ENCODE measurements around the gene UBE2O. TPM values are rescaled to one million over a fixed set of nuclear protein-coding genes. Genes with fewer than 3 reads are reported as not detected.

UBE2O gene
- total RNA-seq, 1 donor from 2014 or later: 31.1 TPM

DNA sequence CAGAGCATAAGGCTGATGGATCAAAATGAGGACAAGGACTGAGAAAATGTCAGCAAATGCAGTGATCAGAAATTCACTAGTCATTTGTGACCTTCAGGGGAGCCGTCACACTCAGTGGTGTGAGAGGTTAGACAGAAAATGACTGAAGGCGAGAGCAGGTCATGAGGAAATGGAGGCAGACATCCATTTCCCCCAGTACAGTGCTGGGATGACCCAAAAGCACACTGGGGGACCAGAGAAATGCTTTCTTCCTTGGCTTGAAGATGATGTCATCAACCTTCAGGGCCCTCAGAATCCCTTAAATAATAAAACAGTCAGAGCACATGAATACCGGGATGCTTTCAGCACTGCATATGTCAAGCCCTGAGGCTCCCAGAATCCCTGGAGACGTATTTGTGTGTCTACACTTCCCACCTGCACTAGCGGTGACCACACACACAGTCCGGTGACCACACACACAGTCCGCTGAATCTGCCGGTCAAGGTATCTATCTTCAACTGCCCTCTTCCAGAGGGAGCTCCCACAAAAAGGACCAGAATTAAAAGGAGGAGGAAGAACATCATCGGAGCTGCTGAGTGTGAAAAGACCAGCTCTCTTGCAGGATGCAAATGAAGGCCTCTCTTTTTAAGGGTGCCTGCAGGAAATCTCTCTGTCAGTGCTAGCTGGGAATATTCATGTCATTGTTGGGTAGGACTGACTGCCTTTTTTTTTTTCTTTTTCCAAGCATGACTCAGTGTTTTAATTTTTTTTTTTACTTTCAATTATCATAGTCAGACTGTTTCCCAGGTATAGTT lies 8.2 kb downstream of the UBE2O start:
- DNase-seq (ENCODE audit: low spot score): peak; percentile 17
- intact Hi-C loops (cut with DNase I): no loop called here

DNA sequence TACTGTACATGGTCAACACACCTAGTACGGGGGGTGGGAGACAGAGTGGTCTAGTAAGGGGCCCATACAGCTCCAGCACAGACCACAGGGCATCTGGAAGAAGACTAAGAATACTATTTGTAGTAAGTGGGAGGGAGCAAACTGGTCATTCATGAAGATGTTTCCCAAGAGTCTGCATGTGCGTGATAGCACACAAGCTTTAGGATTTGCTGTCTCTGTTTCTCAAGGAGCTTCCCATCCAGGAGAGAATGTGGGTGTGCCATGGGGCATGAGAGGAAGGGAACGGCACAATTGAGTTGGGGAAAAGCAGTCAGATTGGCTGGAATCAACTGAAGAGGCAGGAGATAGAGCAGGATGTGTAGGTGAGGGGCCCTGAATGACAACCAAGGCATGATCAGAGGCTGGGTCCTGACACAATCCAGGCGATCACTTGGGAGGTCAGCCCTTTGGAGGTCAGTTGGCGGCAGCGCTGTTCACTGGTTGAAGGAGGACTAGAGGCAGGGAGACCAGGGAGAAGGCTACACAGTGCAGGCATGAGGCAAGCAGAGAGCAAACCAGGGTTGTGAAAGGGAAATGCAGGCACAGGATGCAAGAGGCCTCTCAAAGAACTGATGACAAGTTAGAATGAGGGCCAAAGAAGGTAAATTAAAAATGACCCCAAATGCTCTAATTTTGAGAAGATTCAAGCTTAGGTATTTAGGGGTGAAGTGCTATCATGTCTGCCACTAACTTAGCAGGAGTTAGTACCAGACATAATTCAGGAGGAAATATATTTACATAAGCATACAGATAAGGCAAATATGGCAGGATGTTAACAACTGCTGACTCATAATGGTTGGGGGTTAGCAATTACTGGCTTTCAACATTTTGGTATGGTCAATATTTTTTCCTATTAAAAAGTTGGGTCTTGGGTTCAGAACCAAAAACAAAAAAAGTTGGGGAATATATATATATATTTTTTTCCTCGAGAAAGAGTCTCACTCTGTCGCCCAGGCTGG lies 10.3 kb downstream of the UBE2O start:
- intact Hi-C loops (cut with DNase I): no loop called here
- peak; percentile 66 for DNase-seq (ENCODE audit: low spot score)

DNA sequence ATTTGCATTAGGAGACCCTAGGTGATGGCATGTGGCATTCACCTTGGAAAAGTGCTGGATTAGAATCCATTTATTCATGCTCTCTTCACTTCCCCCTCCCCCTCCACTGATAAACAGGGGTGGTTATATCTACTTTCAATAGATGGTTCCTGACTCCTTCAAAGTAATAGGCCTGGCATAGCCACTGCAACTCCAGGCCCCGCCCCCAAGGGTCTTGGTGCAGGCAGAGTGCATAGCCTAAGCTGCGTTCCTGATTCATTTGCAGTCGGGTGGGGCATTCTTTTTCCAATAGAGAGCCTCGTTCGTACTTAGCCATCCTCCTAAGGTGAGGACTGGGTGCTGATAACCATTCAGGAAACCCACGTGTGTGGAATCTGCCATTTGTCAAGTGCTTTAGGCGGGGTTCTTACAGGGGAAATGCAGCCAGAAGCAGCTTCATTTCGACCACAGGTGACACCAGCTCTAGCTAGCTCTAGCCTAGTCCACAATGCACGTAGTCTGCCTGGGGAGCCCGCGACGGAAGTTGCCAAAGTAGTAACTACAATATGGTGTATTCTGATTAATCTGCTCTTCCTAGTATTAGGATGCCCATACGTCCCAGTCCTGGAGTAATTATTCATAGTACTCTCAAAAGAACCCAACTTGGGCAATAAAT lies 11.1 kb downstream of the UBE2O start:
- DNase-seq (ENCODE audit: low spot score): peak; percentile 24
- intact Hi-C loops (cut with DNase I): no loop called here

DNA sequence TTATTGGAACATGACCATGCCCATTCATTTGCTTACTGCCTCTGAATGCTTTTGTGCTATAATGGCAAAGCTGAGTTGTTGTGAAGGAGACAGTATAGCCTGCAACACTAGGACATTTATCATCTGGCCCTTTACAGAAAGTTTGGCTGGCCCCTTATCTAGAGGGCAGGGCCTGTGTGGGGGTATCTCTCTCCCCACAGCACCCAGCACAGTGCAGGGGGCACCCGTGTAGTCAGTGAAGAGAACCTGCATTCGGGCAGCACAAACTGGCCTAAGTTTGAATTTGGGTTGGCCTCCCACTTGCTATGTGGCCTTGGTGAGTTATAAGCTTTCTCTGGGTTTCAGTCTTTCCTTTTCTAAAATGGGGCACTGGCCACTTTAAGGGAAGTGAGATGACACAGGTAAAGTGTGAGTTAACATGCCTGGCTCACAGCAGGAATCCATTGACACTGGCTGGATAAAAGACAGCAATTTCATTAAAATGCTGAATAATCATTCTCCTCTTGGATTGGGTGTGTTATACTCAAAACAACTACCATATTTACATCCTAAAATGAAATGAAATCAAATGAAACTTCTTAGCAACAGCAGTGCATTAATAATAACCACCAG lies 12.1 kb downstream of the UBE2O start:
- intact Hi-C loops (cut with DNase I): no loop called here
- no peak for DNase-seq (ENCODE audit: low spot score)

DNA sequence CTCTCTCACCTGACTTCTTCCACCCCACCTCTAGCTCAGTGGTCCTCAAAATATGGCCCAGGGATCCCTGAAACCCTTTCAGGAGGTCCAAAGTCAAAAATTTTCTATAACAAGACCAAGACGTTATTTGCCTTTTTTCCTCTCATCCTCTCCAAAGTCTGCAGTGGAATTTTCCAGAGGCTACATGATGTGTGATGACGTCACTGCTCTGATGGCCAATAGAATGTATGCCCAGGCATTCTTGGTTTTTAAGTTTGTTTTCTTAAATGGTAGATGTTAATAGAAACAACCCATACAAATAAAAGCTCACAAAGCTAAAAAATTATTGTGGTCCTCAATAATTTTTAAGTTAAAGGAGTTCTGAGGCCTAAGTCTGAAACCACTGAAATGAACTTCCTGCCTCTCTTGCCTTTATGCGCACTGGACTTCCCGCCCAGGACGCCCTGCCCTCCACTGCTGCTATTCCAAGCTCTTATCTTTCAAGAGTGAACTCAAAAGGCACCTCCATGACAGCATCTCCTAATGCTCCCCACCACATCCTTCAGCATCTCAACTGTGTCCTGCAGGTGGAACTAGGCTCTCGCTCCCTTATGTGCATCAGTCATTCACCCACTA lies 13.5 kb downstream of the UBE2O start:
- peak; percentile 10 for DNase-seq (ENCODE audit: low spot score)
- intact Hi-C loops (cut with DNase I): no loop called here

DNA sequence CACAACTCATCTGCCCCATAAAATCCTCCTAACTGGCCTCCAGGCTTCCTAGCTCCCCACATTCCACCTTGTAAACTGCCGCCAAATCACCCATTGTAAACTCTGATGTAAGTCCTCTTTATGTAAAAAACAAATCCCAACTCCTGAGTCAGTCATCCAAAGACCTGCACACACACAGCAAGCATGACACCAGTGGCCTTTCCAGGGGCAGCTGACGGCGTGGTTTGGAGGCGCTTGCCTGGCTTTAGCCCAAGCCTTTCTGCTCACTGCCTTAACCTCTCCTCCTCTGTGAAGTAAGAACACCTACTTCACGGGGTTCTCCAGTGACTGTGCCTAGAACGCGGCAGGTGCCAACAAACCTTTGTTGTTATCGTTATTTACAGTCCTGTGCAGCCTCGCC lies 14.0 kb downstream of the UBE2O start:
- intact Hi-C loops (cut with DNase I): no loop called here

DNA sequence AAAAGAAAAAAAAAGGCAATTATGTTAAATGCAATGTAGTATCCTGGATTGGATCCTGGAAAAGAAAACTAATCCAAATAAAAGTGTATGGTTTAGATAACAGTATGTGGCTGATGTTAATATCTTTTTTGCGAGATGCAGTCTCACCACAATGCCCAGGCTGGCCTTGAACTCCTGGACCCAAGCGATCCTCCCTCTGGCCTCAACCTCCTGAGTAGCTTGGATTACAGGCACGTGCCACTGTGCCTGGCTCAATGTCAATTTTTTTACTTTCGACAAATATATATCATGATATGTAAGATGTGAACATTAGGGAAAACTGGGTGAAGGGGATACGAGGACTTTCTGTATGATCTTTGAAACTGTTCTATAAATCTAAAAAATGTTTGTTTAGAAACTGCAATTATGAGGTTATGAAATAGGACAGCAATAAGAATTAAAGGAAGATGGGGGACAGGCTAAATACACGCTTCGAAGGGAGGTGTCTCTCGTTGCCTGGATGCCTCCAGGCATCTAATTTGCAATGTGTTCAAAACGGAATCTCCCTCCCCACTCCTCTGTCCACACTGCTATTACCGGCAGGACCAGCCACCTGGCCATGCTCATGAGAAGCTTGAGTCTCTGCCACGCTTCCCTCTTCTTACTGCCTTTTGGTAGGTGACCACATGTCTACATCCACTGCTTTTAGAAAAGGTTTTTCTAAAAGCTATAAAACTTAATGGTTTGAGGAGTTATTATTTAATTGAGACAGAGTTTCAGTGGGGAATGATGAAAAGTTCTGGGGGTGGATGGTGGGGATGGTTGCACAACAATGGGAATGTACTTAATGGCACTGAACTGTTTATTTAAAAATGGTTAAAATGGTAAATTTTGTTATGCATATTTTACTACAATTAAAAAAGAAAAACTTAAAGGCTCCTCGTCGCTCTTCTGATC lies 15.2 kb downstream of the UBE2O start:
- intact Hi-C loops (cut with DNase I): no loop called here
- peak; percentile 24 for DNase-seq (ENCODE audit: low spot score)

More for the DNA sequence above, 14.0 kb downstream of the UBE2O start:
- peak; percentile 71 for DNase-seq (ENCODE audit: low spot score)

DNA sequence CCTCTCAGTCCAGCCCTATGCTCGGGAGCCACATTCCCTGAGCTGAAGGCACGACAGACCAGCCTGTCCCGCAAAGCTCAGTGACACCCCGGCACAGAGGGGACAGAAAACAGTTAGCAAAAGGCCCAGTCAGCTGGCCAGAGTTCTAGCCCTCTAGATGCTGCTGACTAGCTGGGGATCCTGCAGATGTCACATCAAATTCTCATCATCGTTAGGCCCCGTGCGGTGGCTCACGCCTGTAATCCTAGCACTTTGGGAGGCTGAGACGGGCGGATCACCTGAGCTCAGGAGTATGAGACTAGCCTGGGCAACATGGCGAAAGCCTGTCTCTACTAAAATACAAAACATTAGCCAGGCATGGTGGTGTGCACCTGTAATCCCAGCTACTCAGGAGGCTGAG lies 17.2 kb downstream of the UBE2O start:
- no peak for DNase-seq (ENCODE audit: low spot score)
- intact Hi-C loops (cut with DNase I): no loop called here

DNA sequence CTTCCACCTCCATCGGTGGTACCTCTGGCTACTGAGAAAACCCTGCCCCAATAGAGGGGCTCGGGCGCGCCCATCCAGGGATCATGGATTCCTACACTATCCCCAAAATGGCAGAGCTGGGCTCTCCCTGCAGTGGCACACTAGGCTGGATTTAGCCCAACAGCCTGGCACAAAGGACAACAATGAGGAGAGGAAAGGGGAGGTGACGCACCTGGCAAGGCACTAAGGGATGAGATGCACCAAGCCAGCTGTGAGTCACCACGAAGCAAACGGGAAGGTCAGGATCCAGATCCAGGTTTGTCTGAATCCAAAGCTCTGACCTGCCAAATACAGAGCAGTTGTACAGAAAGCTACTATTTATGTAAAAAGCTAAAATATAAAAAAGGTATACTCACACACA lies 18.1 kb downstream of the UBE2O start:
- intact Hi-C loops (cut with DNase I): no loop called here

DNA sequence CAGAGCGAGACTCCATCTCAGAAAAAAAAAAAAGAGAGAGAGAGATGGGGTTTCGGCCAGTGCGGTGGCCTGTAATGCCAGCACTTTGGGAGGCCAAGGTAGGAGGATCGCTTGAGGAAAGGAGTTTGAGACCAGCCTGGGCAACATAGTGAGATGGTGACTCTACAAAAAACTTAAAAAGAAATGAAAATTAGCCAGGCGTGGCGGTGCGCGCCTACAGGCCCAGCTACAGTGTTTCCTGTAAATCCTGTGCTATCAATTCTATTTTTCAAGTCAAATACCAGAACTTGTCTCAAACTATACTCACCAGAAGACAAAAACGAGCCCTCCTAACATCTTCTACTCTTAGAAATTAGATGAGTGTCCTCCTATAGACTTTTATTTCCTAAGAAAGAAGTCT lies 19.3 kb downstream of the UBE2O start:
- intact Hi-C loops (cut with DNase I): no loop called here
- DNase-seq (ENCODE audit: low spot score): no peak

More for the DNA sequence above, 18.1 kb downstream of the UBE2O start:
- no peak for DNase-seq (ENCODE audit: low spot score)

DNA sequence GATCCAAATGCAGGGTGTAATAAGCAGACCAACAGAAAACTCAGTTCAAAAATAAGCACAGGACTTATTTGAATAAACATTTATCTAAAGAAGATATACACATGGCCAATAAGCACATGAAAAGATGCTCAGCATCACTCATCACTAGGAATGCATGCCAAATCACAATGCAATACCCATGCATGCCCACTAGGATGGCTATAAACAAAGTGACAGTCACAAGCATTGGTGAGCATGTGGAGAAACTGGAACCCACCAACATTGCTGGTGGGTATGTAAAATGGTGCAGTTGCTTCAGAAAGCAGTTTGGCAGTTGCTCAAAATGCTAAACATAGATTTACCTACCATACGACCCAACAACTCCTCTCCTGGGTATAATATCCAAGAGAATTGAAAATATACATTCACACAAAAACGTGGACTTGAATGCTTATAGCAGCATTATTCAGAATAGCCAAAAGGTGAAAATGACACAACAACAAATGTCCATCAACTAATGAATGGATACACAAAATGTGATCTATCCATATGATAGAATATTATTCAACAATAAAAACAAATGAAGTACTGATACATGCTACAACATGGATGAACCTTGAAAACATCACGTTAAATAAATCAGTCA lies 20.1 kb downstream of the UBE2O start:
- intact Hi-C loops (cut with DNase I): no loop called here
- no peak for DNase-seq (ENCODE audit: low spot score)

DNA sequence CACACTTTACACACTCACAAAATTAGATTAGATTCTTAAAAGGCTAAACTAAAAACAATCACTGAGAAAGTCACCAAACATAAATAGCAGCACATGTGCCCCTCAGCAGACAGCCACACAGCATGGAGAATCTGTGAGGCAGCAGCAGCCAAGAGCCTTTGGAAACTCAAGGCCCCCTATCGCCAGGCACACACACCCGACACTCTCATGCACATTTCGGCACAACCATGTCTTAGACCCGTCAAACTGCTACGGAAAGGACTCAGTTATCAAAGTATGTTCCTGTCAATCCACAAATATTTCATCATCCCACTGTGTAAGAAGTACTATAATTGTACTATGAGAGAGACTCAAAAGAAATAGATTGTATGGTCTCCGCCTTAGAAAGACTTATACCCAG lies 20.9 kb downstream of the UBE2O start:
- no peak for DNase-seq (ENCODE audit: low spot score)
- intact Hi-C loops (cut with DNase I): no loop called here

DNA sequence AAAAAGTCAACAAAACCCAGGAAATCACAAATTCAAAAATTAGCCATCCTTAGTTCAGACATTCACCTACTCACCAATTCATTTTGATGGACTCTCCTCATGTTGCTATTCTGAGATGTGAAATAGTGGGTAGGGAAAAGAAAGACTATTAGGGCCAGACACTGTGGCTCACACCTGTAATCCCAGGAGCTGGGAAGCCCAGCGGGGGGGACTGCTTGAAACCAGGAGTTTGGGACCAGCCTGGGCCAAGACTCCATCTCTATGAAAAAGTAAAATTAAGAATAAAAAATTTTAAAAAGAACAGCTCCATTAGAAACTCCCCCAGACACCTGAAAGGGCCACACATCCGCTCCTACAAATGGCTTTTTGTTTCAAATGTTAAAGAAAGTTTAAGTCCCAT lies 21.4 kb downstream of the UBE2O start:
- intact Hi-C loops (cut with DNase I): no loop called here
- DNase-seq (ENCODE audit: low spot score): no peak

DNA sequence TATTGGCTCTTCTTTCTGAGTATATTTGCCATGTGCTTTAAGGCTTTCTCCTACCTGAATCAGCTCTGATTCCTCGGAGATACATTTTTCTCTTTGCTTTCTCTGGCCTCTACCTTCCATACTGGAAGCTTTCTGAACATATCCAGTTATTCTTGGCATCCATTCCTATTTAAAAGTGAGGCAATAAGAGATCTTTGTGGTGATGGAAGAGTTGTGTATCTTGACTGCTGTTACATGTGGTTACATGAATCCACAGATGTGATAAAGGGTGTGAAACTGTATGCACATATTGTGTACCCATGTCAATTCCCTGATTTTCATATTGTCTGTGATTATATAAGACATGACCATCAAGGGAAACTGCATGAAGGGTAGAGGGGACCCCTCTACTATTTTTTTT lies 24.4 kb downstream of the UBE2O start:
- intact Hi-C loops (cut with DNase I): no loop called here
- no peak for DNase-seq (ENCODE audit: low spot score)

DNA sequence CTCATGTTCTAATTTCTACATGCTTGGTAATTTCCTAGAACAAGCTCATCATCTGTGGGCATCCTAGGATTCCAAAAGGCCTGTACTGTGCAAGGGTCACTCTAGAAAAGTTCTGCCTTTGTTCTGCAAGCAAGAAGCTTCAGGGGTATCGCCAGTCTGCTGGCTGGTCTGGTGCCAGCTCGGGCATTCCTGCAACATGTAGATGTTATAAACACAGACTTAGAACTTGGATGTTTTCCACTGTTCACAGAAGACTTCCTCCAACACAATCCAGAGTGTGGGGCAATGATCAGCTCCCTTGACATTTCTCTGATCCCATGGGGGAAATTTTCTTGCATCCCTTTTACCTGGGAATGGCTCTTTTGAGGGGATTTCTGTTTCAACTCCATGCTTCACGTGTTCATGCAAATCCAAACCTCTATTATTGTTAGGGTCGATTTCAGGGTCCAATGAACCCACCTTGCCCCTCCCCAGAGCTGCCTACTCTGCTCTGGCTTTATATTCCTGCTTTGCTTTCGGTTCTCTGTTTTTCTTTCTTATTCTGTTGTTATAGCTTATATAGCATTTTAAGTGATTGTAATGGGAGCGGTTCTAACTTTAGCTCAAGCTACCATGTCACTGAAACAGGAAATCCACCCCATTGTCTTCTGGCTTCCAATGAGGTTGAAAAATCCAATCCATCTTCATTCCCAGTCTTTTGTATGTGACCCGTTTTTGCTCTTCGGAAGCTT lies 25.3 kb downstream of the UBE2O start:
- intact Hi-C loops (cut with DNase I): no loop called here
- no peak for DNase-seq (ENCODE audit: low spot score)

DNA sequence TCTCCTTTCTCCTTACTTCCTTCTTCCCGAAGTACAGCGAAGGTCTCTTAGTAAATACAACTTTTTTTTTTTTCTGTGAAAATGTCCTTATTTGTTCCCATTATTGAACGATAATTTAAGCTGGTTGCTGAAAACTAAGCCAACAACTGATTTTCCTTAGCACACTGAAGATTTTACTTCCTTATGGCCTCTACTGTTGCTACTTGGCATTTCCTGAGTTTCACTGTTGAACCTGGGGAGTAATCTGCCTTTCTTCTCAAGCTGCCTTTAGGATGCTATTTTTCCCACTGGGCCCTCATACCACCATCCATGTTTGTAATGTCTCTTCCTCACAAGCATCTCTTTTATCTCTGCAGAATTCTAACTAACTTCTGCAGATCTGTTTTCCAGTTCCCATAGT lies 26.1 kb downstream of the UBE2O start:
- intact Hi-C loops (cut with DNase I): no loop called here
- DNase-seq (ENCODE audit: low spot score): no peak

DNA sequence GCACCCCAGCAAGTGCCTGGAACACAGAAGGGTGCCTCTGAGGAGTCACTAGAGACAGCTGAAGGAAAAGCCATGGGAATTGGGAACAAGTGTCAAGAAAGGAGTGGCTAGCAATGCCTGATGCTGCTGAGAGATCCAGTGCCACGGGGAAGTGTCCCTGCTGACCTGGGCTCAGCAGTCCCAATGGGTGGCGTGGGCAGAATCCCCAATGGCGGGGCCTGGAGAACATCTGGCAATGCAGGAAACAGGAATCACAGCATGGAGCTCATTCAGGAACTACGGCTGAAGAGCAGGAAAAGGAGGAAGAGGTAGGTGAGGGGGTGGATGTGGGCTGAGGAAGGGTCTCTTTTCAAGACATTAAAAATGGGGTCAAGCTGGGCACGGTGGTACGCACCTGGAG lies 30.1 kb downstream of the UBE2O start:
- no peak for DNase-seq (ENCODE audit: low spot score)
- intact Hi-C loops (cut with DNase I): no loop called here
